ENCODE data around the gene ATP8A2. TPM values are rescaled to one million over a fixed set of nuclear protein-coding genes. Genes with fewer than 3 reads are reported as not detected.
"Not testable (repeated sequence)": the region's sequence is repeated elsewhere in the genome, so short reads cannot be mapped to it uniquely, and the experiment has no call there.

Gene ATP8A2
- total RNA-seq, 1 donor from 2014 or later = 4.2 TPM

DNA sequence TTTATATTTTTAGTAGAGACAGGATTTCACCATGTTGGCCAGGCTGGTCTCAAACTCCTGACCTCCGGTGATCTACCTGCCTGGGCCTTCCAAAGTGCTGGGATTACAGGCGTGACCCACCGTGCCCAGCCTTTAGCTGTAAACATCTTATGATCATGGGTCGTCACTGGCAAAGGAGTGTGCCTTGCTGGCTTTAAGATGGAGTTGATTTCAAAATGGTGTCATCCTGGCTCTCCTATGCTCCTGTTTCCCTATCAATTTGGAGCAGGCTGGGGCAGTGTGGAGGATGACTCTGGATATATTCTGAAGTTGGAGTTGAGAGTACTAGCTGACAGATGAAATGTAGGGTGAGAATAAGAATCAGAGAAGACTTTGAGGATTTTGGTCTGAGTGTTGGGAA is 18.4 kb upstream of the ATP8A2 start:
- peaks cover 8% of the 10 kb centered on the region for H3K4me1 ChIP-seq
- peaks cover 2% of the 10 kb centered on the region for H3K9me3 Mint-ChIP-seq
- TF ChIP-seq, protein P1, sequence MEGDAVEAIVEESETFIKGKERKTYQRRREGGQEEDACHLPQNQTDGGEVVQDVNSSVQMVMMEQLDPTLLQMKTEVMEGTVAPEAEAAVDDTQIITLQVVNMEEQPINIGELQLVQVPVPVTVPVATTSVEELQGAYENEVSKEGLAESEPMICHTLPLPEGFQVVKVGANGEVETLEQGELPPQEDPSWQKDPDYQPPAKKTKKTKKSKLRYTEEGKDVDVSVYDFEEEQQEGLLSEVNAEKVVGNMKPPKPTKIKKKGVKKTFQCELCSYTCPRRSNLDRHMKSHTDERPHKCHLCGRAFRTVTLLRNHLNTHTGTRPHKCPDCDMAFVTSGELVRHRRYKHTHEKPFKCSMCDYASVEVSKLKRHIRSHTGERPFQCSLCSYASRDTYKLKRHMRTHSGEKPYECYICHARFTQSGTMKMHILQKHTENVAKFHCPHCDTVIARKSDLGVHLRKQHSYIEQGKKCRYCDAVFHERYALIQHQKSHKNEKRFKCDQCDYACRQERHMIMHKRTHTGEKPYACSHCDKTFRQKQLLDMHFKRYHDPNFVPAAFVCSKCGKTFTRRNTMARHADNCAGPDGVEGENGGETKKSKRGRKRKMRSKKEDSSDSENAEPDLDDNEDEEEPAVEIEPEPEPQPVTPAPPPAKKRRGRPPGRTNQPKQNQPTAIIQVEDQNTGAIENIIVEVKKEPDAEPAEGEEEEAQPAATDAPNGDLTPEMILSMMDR (IDR thresholded peaks at IDR 0.05) = no peak
- TF ChIP-seq EZH2 (IDR thresholded peaks at IDR 0.05) (no peak), EZH2phosphoT487 (IDR thresholded peaks at IDR 0.05) (no peak)
- no peaks in the 10 kb centered on the region for H3K27me3 Mint-ChIP-seq (ENCODE audit: insufficient read depth, low read depth)
- H4K20me1 ChIP-seq (ENCODE audit: low read depth) = no peaks in the 10 kb centered on the region
- no peaks in the 10 kb centered on the region for H3K36me3 ChIP-seq
- H3K27ac ChIP-seq = no peak overlapping the region
- no peaks in the 10 kb centered on the region for H3K27me3 ChIP-seq
- H3K4me2 ChIP-seq = no peak overlapping the region
- H2AFZ ChIP-seq (replicated peaks) = no peak overlapping the region
- H3K9me3 ChIP-seq (ENCODE audit: low read depth) = no peaks in the 10 kb centered on the region
- H3K4me1 Mint-ChIP-seq = peaks cover 5% of the 10 kb centered on the region
- H3K79me2 ChIP-seq (ENCODE audit: low read depth) = no peaks in the 10 kb centered on the region
- H3K4me3 ChIP-seq = no peak overlapping the region
- H3K4me3 Mint-ChIP-seq = no peak overlapping the region
- no peaks in the 10 kb centered on the region for H3K36me3 Mint-ChIP-seq
- H3K27ac Mint-ChIP-seq = no peak overlapping the region
- no peak overlapping the region for H3K9ac ChIP-seq
- DNase-seq (ENCODE audit: low spot score) = no peak
- no peaks in the 10 kb centered on the region for H3F3A ChIP-seq (ENCODE audit: low read depth)

DNA sequence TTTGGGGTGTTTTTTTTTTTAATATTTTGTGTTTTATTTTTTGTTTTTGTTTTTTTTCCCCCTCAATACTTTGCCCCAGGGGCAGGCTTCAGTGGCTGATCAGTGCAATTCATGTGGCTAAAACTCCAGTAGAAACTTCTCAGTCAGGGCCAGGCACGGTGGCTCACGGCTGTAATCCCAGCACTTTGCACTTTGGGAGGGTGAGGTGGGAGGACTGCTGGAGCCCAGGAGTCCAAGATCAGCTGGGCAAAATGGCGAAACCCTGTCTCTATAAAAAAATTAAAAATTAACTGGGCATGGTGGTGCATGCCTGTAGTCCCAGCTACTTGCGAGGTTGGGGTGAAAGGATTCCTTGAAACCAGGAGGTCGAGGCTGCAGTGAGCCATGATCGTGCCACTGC is 17.4 kb upstream of the ATP8A2 start:
- Histone ChIP-seq H3K27ac (no peak overlapping the region), H3K4me3 (no peak overlapping the region), H4K20me1 (ENCODE audit: low read depth) (no peaks in the 10 kb centered on the region), H3K27me3 (no peaks in the 10 kb centered on the region), H3K4me2 (no peak overlapping the region), H3K9me3 (ENCODE audit: low read depth) (no peaks in the 10 kb centered on the region), H2AFZ (replicated peaks) (no peak overlapping the region), H3F3A (ENCODE audit: low read depth) (no peaks in the 10 kb centered on the region), H3K9ac (no peak overlapping the region), H3K79me2 (ENCODE audit: low read depth) (no peaks in the 10 kb centered on the region), H3K36me3 (no peaks in the 10 kb centered on the region), H3K4me1 (no peaks in the 10 kb centered on the region)
- no peaks in the 10 kb centered on the region for H3K27me3 Mint-ChIP-seq (ENCODE audit: insufficient read depth, low read depth)
- peaks cover 2% of the 10 kb centered on the region for H3K4me1 Mint-ChIP-seq
- TF ChIP-seq EZH2phosphoT487 (IDR thresholded peaks at IDR 0.05) (no peak), EZH2 (IDR thresholded peaks at IDR 0.05) (no peak)
- TF ChIP-seq, protein P1 (IDR thresholded peaks at IDR 0.05) = no peak
- peaks cover 2% of the 10 kb centered on the region for H3K9me3 Mint-ChIP-seq
- H3K36me3 Mint-ChIP-seq = no peaks in the 10 kb centered on the region
- no peak overlapping the region for H3K27ac Mint-ChIP-seq
- H3K4me3 Mint-ChIP-seq = no peak overlapping the region
- DNase-seq (ENCODE audit: low spot score) = no peak

DNA sequence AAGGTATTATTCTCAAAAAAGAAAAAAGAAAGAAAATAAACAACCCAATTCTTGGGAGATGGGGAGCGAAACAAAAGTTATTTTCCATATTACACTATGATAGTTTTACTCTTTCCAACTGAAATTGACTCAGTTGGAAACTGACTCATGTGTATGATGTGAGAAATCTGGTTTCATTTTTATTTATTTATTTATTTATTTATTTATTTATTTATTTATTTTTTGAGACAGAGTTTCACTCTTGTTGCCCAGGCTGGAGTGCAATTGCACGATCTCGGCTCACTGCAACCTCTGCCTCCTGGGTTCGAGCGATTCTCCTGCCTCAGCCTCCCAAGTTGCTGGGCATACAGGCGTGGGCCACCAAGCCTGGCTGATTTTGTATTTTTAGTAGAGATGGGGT is 11.3 kb upstream of the ATP8A2 start:
- not testable (repeated sequence) for H3K4me1 ChIP-seq; H3K27me3 ChIP-seq; H3K4me3 Mint-ChIP-seq; H3K4me1 Mint-ChIP-seq; DNase-seq (ENCODE audit: low spot score); H3K36me3 ChIP-seq; H3K9me3 ChIP-seq (ENCODE audit: low read depth); H2AFZ ChIP-seq (replicated peaks); H4K20me1 ChIP-seq (ENCODE audit: low read depth); H3K27me3 Mint-ChIP-seq (ENCODE audit: insufficient read depth, low read depth); H3K79me2 ChIP-seq (ENCODE audit: low read depth); H3K27ac ChIP-seq; H3K36me3 Mint-ChIP-seq; H3F3A ChIP-seq (ENCODE audit: low read depth); H3K9me3 Mint-ChIP-seq; H3K4me2 ChIP-seq; H3K4me3 ChIP-seq; H3K27ac Mint-ChIP-seq; H3K9ac ChIP-seq

DNA sequence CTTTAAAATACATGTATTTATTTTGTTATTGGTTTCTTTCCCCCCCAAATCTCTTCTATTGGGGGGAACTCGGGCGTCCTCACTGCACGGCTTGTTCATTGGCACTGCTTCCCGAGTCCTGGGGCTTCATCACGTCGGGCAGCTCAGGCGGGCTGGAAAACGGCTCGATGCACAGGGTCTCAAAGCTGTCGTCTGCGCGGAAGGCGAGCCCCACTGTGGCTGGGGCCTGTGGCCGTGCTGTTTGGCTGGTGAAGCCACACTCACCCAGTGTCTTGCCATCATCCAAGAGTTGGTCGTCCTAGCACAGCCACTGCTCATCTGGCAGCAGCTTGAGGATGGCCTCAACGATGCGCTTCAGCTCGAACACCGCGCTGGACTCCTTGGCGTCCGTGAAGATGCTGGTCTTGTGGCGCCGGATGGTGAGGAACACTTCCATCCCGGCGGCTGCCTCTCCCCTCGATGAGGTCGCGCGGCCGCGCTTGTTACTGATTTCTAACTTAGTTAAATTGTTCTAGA is 6.0 kb upstream of the ATP8A2 start:
- Histone ChIP-seq H3K9me3 (ENCODE audit: low read depth) (no peaks in the 10 kb centered on the region), H3K27me3 (peaks cover 25% of the 10 kb centered on the region), H3K4me3 (no peak overlapping the region), H2AFZ (replicated peaks) (no peak overlapping the region), H3K9ac (no peak overlapping the region), H3K4me2 (no peak overlapping the region), H3K4me1 (no peaks in the 10 kb centered on the region), H4K20me1 (ENCODE audit: low read depth) (no peaks in the 10 kb centered on the region), H3F3A (ENCODE audit: low read depth) (no peaks in the 10 kb centered on the region), H3K79me2 (ENCODE audit: low read depth) (no peaks in the 10 kb centered on the region), H3K27ac (no peak overlapping the region), H3K36me3 (no peaks in the 10 kb centered on the region)
- TF ChIP-seq EZH2 (IDR thresholded peaks at IDR 0.05) (no peak), EZH2phosphoT487 (IDR thresholded peaks at IDR 0.05) (no peak)
- TF ChIP-seq, protein P1 (IDR thresholded peaks at IDR 0.05) = no peak
- Mint-ChIP-seq H3K4me1 (no peaks in the 10 kb centered on the region), H3K27ac (no peak overlapping the region), H3K4me3 (no peak overlapping the region), H3K36me3 (no peaks in the 10 kb centered on the region), H3K27me3 (ENCODE audit: insufficient read depth, low read depth) (peaks cover 12% of the 10 kb centered on the region), H3K9me3 (no peaks in the 10 kb centered on the region)
- no peak for DNase-seq (ENCODE audit: low spot score)

All from neural progenitor cell (in vitro differentiated cells).